SK-N-MC (cell line): ENCODE data around the gene PROCA1.

Experiments used
- DNase-seq: peaks from one replicate; pipeline ENCODE4 v3.0.0-alpha.2; 2011; ENCODE audit warnings: low read depth, low spot score
- H3K27ac ChIP-seq: fragments of 200-600 bp; sonication (generic); 2 replicates; pipeline ENCODE4 v1.5.1; 2016; ENCODE audit warnings: mixed run types
- H3K36me3 ChIP-seq: fragments of 200-600 bp; sonication (generic); 2 replicates; pipeline ENCODE4 v1.6.1; 2017; ENCODE audit warnings: antibody characterized with exemption, low read length, mixed read lengths; ENCODE audit not compliant: insufficient read depth
- H3K4me3 ChIP-seq: fragments of 200-600 bp; sonication (generic); 2 replicates; pipeline ENCODE4 v1.5.1; 2016
- H3K9ac ChIP-seq: fragments of 200-600 bp; sonication (generic); 2 replicates; pipeline ENCODE4 v1.8.0; 2017; ENCODE audit warnings: mixed run types, mixed read lengths; ENCODE audit not compliant: insufficient read length
- H3K9me3 ChIP-seq: fragments of 200-600 bp; sonication (generic); 2 replicates; pipeline ENCODE4 v1.6.1; 2017; ENCODE audit warnings: low read depth, mild to moderate bottlenecking, antibody characterized with exemption, low read length, moderate library complexity, mixed read lengths
- EZH2 ChIP-seq: fragments of 200-600 bp; sonication (generic); IDR thresholded peaks from one replicate; pipeline ENCODE4 v1.6.1; 2017; ENCODE audit warnings: antibody characterized with exemption
- FOXP2 ChIP-seq: optimal IDR thresholded peaks from 2 replicates; pipeline ENCODE3; 2011; ENCODE audit warnings: mild to moderate bottlenecking, moderate library complexity; ENCODE audit not compliant: insufficient read depth; ENCODE audit errors: extremely low read length, control extremely low read depth
- POLR2AphosphoS5 ChIP-seq: IDR thresholded peaks from 2 replicates; pipeline ENCODE4 v1.6.1; 2012; ENCODE audit warnings: mild to moderate bottlenecking, low read depth, low read length, borderline replicate concordance

Gene PROCA1

GRCh38 chr17:28705728-28706334 is 5.9 kb downstream of the PROCA1 start:
- no peak for DNase-seq
- H3K9me3 ChIP-seq = no peaks in the 10 kb centered on the region
- no peak overlapping the region for H3K9ac ChIP-seq
- no peak overlapping the region for H3K4me3 ChIP-seq
- H3K27ac ChIP-seq = no peak overlapping the region
- TF ChIP-seq POLR2AphosphoS5 (no peak), EZH2 (no peak), FOXP2 (no peak)
- peaks cover 19% of the 10 kb centered on the region; the same call in 1 of the 2 replicates for H3K36me3 ChIP-seq

- Histone ChIP-seq H3K27ac (no peak overlapping the region), H3K4me3 (no peak overlapping the region), H3K9me3 (no peaks in the 10 kb centered on the region), H3K9ac (no peak overlapping the region), H3K36me3 (peaks cover 26% of the 10 kb centered on the region; the same call in 1 of the 2 replicates)
- no peak for DNase-seq
- TF ChIP-seq FOXP2 = no peak
- no peak for TF ChIP-seq EZH2
- TF ChIP-seq POLR2AphosphoS5 = no peak; the same call in 1 of the 2 replicates
These were observed 6.5 kb downstream of the PROCA1 start for GRCh38 chr17:28705074-28705659.

- Histone ChIP-seq H3K36me3 (peaks cover 34% of the 10 kb centered on the region; the same call in 1 of the 2 replicates), H3K9ac (no peak overlapping the region), H3K27ac (no peak overlapping the region), H3K4me3 (no peak overlapping the region), H3K9me3 (no peaks in the 10 kb centered on the region)
- no peak for DNase-seq
- TF ChIP-seq POLR2AphosphoS5 = 0 out of 2 replicates have a peak, but pooled peaks have one; percentile 28
- no peak for TF ChIP-seq FOXP2
These were observed 7.3 kb downstream of the PROCA1 start for GRCh38 chr17:28704219-28704858.

- TF ChIP-seq EZH2 (no peak), POLR2AphosphoS5 (no peak), FOXP2 (no peak)
- H3K27ac ChIP-seq = no peak overlapping the region
- H3K9ac ChIP-seq = no peak overlapping the region
- DNase-seq = no peak
- H3K4me3 ChIP-seq = no peak overlapping the region
- H3K36me3 ChIP-seq = peaks cover 40% of the 10 kb centered on the region; the same call in 1 of the 2 replicates
- H3K9me3 ChIP-seq = no peaks in the 10 kb centered on the region
These were observed 8.0 kb downstream of the PROCA1 start for GRCh38 chr17:28703552-28704218.

- Histone ChIP-seq H3K27ac (no peak overlapping the region), H3K36me3 (peaks cover 50% of the 10 kb centered on the region; the same call in 1 of the 2 replicates), H3K9ac (no peak overlapping the region), H3K9me3 (no peaks in the 10 kb centered on the region), H3K4me3 (no peak overlapping the region)
- no peak for TF ChIP-seq EZH2
- no peak for TF ChIP-seq FOXP2
- TF ChIP-seq POLR2AphosphoS5 = no peak
- no peak for DNase-seq
These were observed 8.9 kb downstream of the PROCA1 start for GRCh38 chr17:28702752-28703150.

GRCh38 chr17:28702026-28702751 is 9.5 kb downstream of the PROCA1 start:
- peaks cover 55% of the 10 kb centered on the region for H3K36me3 ChIP-seq
- no peak for TF ChIP-seq POLR2AphosphoS5
- no peak for TF ChIP-seq FOXP2
- TF ChIP-seq EZH2 = no peak
- no peak overlapping the region for H3K27ac ChIP-seq
- H3K4me3 ChIP-seq = no peak overlapping the region
- H3K9ac ChIP-seq = no peak overlapping the region
- no peak for DNase-seq
- H3K9me3 ChIP-seq = no peaks in the 10 kb centered on the region

- TF ChIP-seq EZH2 (no peak), FOXP2 (no peak), POLR2AphosphoS5 (no peak)
- Histone ChIP-seq H3K36me3 (peaks cover 68% of the 10 kb centered on the region), H3K9ac (no peak overlapping the region), H3K9me3 (no peaks in the 10 kb centered on the region), H3K27ac (no peak overlapping the region), H3K4me3 (no peak overlapping the region)
- no peak for DNase-seq
These were observed 10.7 kb downstream of the PROCA1 start for GRCh38 chr17:28700830-28701492.

- no peak overlapping the region for H3K4me3 ChIP-seq
These were observed 11.4 kb downstream of the PROCA1 start for GRCh38 chr17:28700278-28700677.

More at GRCh38 chr17:28700278-28700677, 11.4 kb downstream of the PROCA1 start:
- Histone ChIP-seq H3K27ac (no peak overlapping the region), H3K9ac (no peak overlapping the region), H3K36me3 (peaks cover 74% of the 10 kb centered on the region), H3K9me3 (no peaks in the 10 kb centered on the region)
- no peak for DNase-seq
- TF ChIP-seq POLR2AphosphoS5 (no peak), EZH2 (no peak), FOXP2 (no peak)
